Astrocyte (in vitro differentiated cells and primary cell): ENCODE measurements around the gene PRPF40B. TPM values are rescaled to one million over a fixed set of nuclear protein-coding genes. Genes with fewer than 3 reads are reported as not detected.

ENCODE experiments used
- DNase-seq: peaks from one replicate; pipeline ENCODE4 v3.0.0-alpha.2; 2010; ENCODE audit warnings: low read depth
- FAIRE-seq: peaks from 2 replicates; lab custom pipeline; 2011; peaks lifted over from hg19 to GRCh38; lab: Jason Lieb, UNC
- H2AFZ ChIP-seq: 2 replicates; pipeline ENCODE4 v1.6.0; 2012; ENCODE audit warnings: low read depth, low read length, inconsistent platforms
- H3K27ac ChIP-seq: 2 replicates; pipeline ENCODE4 v1.5.1; 2011; ENCODE audit warnings: low read depth, low read length, inconsistent platforms
- H3K27me3 ChIP-seq: 2 replicates; pipeline ENCODE4 v1.6.0; 2011; ENCODE audit warnings: low read length, inconsistent platforms; ENCODE audit not compliant: insufficient read depth
- H3K36me3 ChIP-seq: 2 replicates; pipeline ENCODE4 v1.5.1; 2011; ENCODE audit warnings: low read length, inconsistent platforms; ENCODE audit not compliant: insufficient read depth
- H3K4me1 ChIP-seq: 2 replicates; pipeline ENCODE4 v1.5.1; 2011; ENCODE audit warnings: low read length, inconsistent platforms; ENCODE audit not compliant: insufficient read depth
- H3K4me2 ChIP-seq: 2 replicates; pipeline ENCODE4 v1.6.0; 2012; ENCODE audit warnings: low read length, inconsistent platforms
- H3K4me3 ChIP-seq: 2 replicates; pipeline ENCODE4 v1.5.1; 2011; ENCODE audit warnings: low read depth, mild to moderate bottlenecking, low read length, inconsistent platforms; ENCODE audit not compliant: insufficient read depth
- H3K79me2 ChIP-seq: 2 replicates; pipeline ENCODE4 v1.6.0; 2012; ENCODE audit warnings: mild to moderate bottlenecking, low read length, inconsistent platforms; ENCODE audit not compliant: insufficient read depth
- H3K9ac ChIP-seq: 2 replicates; pipeline ENCODE4 v1.6.0; 2012; ENCODE audit warnings: mild to moderate bottlenecking, low read length, inconsistent platforms
- H3K9me3 ChIP-seq: 2 replicates; pipeline ENCODE4 v1.5.1; 2012; ENCODE audit warnings: low read depth, mild to moderate bottlenecking, low read length, inconsistent platforms; ENCODE audit not compliant: insufficient read depth
- H4K20me1 ChIP-seq: 2 replicates; pipeline ENCODE4 v1.6.0; 2012; ENCODE audit warnings: low read length, inconsistent platforms; ENCODE audit not compliant: insufficient read depth
- H3K27ac Mint-ChIP-seq: one replicate; pipeline ENCODE4 v1.8.0; 2021; ENCODE audit warnings: mild to moderate bottlenecking, mixed read lengths; ENCODE audit not compliant: unreplicated experiment
- H3K27me3 Mint-ChIP-seq: one replicate; pipeline ENCODE4 v1.8.0; 2021; ENCODE audit warnings: low read depth, mixed read lengths; ENCODE audit not compliant: unreplicated experiment
- H3K36me3 Mint-ChIP-seq: one replicate; pipeline ENCODE4 v1.8.0; 2021; ENCODE audit warnings: low read depth, mixed read lengths; ENCODE audit not compliant: unreplicated experiment
- H3K4me1 Mint-ChIP-seq: one replicate; pipeline ENCODE4 v1.8.0; 2021; ENCODE audit warnings: low read depth, mixed read lengths; ENCODE audit not compliant: unreplicated experiment
- H3K4me3 Mint-ChIP-seq: one replicate; pipeline ENCODE4 v1.8.0; 2021; ENCODE audit warnings: mild to moderate bottlenecking, moderate library complexity, mixed read lengths; ENCODE audit not compliant: unreplicated experiment
- H3K9me3 Mint-ChIP-seq: one replicate; pipeline ENCODE4 v1.8.0; 2021; ENCODE audit warnings: mild to moderate bottlenecking, mixed read lengths; ENCODE audit not compliant: unreplicated experiment
- EZH2 ChIP-seq: IDR thresholded peaks from 2 replicates; pipeline ENCODE4 v1.6.1; 2012; ENCODE audit warnings: mild to moderate bottlenecking, low read length, inconsistent platforms; ENCODE audit not compliant: insufficient read depth
- total RNA-seq: library from RNA; stranded (reverse); gene quantifications from 2 replicates; pipeline ENCODE4 v1.2.1, GENCODE V29; 2021
- TF ChIP-seq, protein P1 (sequence below): IDR thresholded peaks from 2 replicates; pipeline ENCODE4 v1.5.1; 2011; ENCODE audit warnings: low read depth, mild to moderate bottlenecking, inconsistent platforms, low read length, moderate library complexity; ENCODE audit not compliant: insufficient read depth

PRPF40B gene
- total RNA-seq, 1 donor from 2014 or later, result 10.1 TPM

DNA sequence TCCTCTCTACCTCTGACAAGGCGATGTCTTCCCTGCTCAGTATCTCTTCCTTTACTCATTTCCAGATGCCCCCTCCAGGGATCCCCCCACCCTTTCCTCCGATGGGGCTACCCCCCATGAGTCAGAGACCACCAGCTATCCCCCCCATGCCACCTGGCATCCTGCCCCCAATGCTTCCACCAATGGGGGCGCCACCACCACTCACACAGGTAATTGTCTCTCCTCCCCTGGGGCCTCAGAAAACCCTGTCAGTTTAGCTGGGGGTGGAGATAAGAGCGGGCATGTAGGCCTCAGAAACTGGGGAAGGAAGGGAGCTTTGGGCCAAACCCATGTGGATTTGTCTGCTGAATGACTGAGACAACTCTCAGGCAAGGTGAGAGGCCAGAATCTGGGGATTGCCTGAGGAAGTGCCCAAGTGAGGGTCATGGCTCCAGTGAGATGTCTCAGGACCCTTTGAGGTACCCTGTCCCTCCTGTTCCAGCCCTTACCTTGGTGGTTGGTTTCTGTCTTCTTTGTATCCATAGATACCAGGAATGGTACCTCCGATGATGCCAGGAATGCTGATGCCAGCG, 8.1 kb downstream of the PRPF40B start:
- FAIRE-seq, result no peak

DNA sequence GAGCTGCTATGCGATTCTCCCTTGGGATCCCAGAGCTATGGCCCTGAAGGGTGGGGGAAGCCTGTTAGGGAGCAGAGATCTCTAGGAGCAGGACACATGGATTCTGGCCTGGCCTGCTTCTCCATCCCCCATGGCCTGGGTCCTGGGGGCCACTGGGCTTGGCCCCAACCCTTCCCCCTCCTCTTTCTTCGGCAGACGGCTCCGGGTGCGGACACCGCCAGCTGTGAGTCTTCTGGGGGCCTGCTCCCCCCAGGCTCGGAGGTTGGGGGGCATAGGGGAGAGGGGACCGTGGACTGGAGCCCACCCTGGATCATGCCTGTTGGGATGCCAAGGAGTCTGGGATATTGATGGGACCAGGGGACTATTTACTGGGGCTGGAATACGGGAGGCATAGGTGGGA, 9.0 kb downstream of the PRPF40B start:
- Histone ChIP-seq H3K4me3 (no peak overlapping the region), H3K9me3 (no peaks in the 10 kb centered on the region), H3K27ac (no peak overlapping the region), H3K36me3 (peaks cover 4% of the 10 kb centered on the region), H3K27me3 (no peaks in the 10 kb centered on the region), H3K79me2 (no peaks in the 10 kb centered on the region), H3K4me2 (no peak overlapping the region), H2AFZ (no peak overlapping the region), H4K20me1 (peaks cover 15% of the 10 kb centered on the region), H3K9ac (no peak overlapping the region), H3K4me1 (peaks cover 12% of the 10 kb centered on the region)
- Mint-ChIP-seq H3K36me3 (peaks cover 14% of the 10 kb centered on the region), H3K4me1 (peaks cover 8% of the 10 kb centered on the region), H3K9me3 (no peaks in the 10 kb centered on the region), H3K4me3 (no peak overlapping the region), H3K27ac (no peak overlapping the region), H3K27me3 (no peaks in the 10 kb centered on the region)
- no peak for TF ChIP-seq EZH2
- TF ChIP-seq, protein P1, sequence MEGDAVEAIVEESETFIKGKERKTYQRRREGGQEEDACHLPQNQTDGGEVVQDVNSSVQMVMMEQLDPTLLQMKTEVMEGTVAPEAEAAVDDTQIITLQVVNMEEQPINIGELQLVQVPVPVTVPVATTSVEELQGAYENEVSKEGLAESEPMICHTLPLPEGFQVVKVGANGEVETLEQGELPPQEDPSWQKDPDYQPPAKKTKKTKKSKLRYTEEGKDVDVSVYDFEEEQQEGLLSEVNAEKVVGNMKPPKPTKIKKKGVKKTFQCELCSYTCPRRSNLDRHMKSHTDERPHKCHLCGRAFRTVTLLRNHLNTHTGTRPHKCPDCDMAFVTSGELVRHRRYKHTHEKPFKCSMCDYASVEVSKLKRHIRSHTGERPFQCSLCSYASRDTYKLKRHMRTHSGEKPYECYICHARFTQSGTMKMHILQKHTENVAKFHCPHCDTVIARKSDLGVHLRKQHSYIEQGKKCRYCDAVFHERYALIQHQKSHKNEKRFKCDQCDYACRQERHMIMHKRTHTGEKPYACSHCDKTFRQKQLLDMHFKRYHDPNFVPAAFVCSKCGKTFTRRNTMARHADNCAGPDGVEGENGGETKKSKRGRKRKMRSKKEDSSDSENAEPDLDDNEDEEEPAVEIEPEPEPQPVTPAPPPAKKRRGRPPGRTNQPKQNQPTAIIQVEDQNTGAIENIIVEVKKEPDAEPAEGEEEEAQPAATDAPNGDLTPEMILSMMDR, result no peak
- FAIRE-seq (no peak), DNase-seq (no peak)

More for the DNA sequence above, 8.1 kb downstream of the PRPF40B start:
- Mint-ChIP-seq H3K36me3 (peaks cover 14% of the 10 kb centered on the region), H3K27me3 (no peaks in the 10 kb centered on the region), H3K4me1 (no peaks in the 10 kb centered on the region), H3K9me3 (no peaks in the 10 kb centered on the region), H3K4me3 (no peak overlapping the region), H3K27ac (no peak overlapping the region)
- TF ChIP-seq, protein P1, result no peak
- no peak for TF ChIP-seq EZH2
- Histone ChIP-seq H4K20me1 (peaks cover 11% of the 10 kb centered on the region), H3K27me3 (no peaks in the 10 kb centered on the region), H3K4me3 (no peak overlapping the region), H2AFZ (no peak overlapping the region), H3K27ac (no peak overlapping the region), H3K4me2 (no peak overlapping the region), H3K9ac (no peak overlapping the region), H3K79me2 (no peaks in the 10 kb centered on the region), H3K9me3 (no peaks in the 10 kb centered on the region), H3K4me1 (peaks cover 10% of the 10 kb centered on the region), H3K36me3 (peaks cover 4% of the 10 kb centered on the region)
- DNase-seq, result no peak

DNA sequence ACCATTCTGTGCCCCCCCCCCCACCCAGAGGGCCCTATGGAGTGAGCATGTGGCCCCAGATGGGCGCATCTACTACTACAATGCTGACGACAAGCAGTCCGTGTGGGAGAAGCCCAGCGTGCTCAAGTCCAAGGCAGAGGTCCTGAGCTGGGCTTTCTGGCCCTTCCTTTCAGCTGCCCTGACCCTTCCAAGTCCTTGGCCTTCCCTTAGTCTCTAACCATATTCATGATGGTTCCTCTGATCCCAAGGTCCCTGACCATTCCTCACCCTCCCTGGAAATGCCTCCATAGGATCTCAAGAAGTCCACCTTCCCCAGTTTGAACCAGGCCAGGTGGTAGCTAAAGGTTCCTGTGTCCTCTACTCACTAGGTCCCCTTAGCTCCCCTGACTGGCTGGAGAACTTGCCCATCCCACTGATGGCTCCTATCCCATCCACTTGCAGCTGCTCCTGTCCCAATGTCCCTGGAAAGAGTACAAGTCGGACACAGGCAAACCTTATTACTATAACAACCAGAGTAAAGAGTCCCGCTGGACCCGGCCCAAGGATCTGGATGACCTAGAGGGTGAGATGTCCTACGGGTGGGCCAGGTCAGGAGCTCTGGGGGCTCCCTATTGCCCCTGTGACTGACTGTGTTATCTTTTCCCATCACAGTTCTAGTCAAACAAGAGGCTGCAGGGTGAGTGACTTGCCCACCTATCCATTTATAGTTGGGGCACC, 9.8 kb downstream of the PRPF40B start:
- no peak for TF ChIP-seq EZH2
- no peak overlapping the region for H3K4me2 ChIP-seq
- H3K9me3 Mint-ChIP-seq, result no peaks in the 10 kb centered on the region
- H3K36me3 Mint-ChIP-seq, result peaks cover 12% of the 10 kb centered on the region
- no peaks in the 10 kb centered on the region for H3K27me3 Mint-ChIP-seq
- no peak overlapping the region for H3K4me3 ChIP-seq
- DNase-seq (no peak), FAIRE-seq (no peak)
- peaks cover 12% of the 10 kb centered on the region for H4K20me1 ChIP-seq
- peaks cover 6% of the 10 kb centered on the region for H3K36me3 ChIP-seq
- no peak overlapping the region for H3K9ac ChIP-seq
- no peaks in the 10 kb centered on the region for H3K9me3 ChIP-seq
- no peak overlapping the region for H3K4me3 Mint-ChIP-seq
- H3K27me3 ChIP-seq, result no peaks in the 10 kb centered on the region
- H3K79me2 ChIP-seq, result no peaks in the 10 kb centered on the region
- H3K4me1 Mint-ChIP-seq, result peaks cover 14% of the 10 kb centered on the region
- H2AFZ ChIP-seq, result no peak overlapping the region
- no peak overlapping the region for H3K27ac Mint-ChIP-seq
- peaks cover 6% of the 10 kb centered on the region for H3K4me1 ChIP-seq
- no peak overlapping the region for H3K27ac ChIP-seq
